Measurements from ENCODE around the gene TCP11L2. TPM values are rescaled to one million over a fixed set of nuclear protein-coding genes. Genes with fewer than 3 reads are reported as not detected.
A peak's percentile ranks its signal among the peaks of the same experiment; 100 is the strongest.

TCP11L2 gene
- total and polyA plus RNA-seq, 12 donors = 4.9 to 168 (median 119) TPM

GRCh38 chr12:106342397-106343213, 40.1 kb downstream of the TCP11L2 start:
- H3K27ac ChIP-seq = peak overlapping the region; percentile 65 to 81 (median 73)
- no peak for TF ChIP-seq CTCF (IDR thresholded peaks at IDR 0.05)
- peak; percentile 82 to 94 (median 90) for ATAC-seq
- intact Hi-C loops (cut with DNase I) = loop anchor here in 9 of 10 donors (5.0 to 10.0 kb wide), 7 partner anchors 35 to 928 kb away; partner anchors contain the start of genes CKAP4 (in 4 of the 9) and TCP11L2 (in 2 of the 9)
- H3K27me3 ChIP-seq = no peaks in the 10 kb centered on the region
- H3K4me1 ChIP-seq = peaks cover 15 to 58% (median 45%) of the 10 kb centered on the region in 9 donors
- 14 to 19% methylated on average over 9 of the region's 9 CpGs for WGBS, 2 donors
- no peaks in the 10 kb centered on the region for H3K9me3 ChIP-seq
- DNase-seq = peak; percentile 72 to 79
- H3K4me3 ChIP-seq = peak overlapping the region in 7 of 10 donors; percentile 1 to 33 (median 20)
- H3K36me3 ChIP-seq = peaks cover 0 to 92% (median 19%) of the 10 kb centered on the region in 9 donors

- intact Hi-C loops (cut with DNase I) = loop anchor here in 9 of 10 donors (5.0 to 10.0 kb wide), 7 partner anchors 36 to 928 kb away; partner anchors contain the start of genes CKAP4 (in 4 of the 9) and TCP11L2 (in 2 of the 9)
- H3K4me1 ChIP-seq = peaks cover 15 to 58% (median 45%) of the 10 kb centered on the region in 9 donors
- peak overlapping the region in 4 of 10 donors; percentile 10 to 33 (median 21) for H3K4me3 ChIP-seq
- H3K27ac ChIP-seq = peak overlapping the region; percentile 65 to 81 (median 73)
- 53 to 61% methylated on average over 2 of the region's 2 CpGs for WGBS, 2 donors
- DNase-seq (no peak), ATAC-seq (peak in 5 of 8 donors; percentile 6 to 45 (median 13))
- TF ChIP-seq CTCF (IDR thresholded peaks at IDR 0.05) = no peak
- no peaks in the 10 kb centered on the region for H3K27me3 ChIP-seq
- H3K36me3 ChIP-seq = peaks cover 0 to 92% (median 16%) of the 10 kb centered on the region in 9 donors
- H3K9me3 ChIP-seq = no peaks in the 10 kb centered on the region
Measured at GRCh38 chr12:106343214-106343528, 40.6 kb downstream of the TCP11L2 start.

GRCh38 chr12:106344131-106344530, 41.6 kb downstream of the TCP11L2 start:
- intact Hi-C loops (cut with DNase I) = loop anchor here in 9 of 10 donors (2.0 to 10.0 kb wide), 8 partner anchors 37 to 929 kb away; partner anchors contain the start of genes CKAP4 (in 4 of the 9) and TCP11L2 (in 2 of the 9)
- Histone ChIP-seq H3K4me3 (no peak overlapping the region), H3K27ac (peak overlapping the region in 8 of 10 donors; percentile 1 to 81 (median 73)), H3K4me1 (peaks cover 15 to 59% (median 45%) of the 10 kb centered on the region in 9 donors), H3K27me3 (no peaks in the 10 kb centered on the region), H3K9me3 (no peaks in the 10 kb centered on the region), H3K36me3 (peaks cover 0 to 91% (median 13%) of the 10 kb centered on the region in 9 donors)
- no peak for ATAC-seq
- no peak for DNase-seq
- TF ChIP-seq CTCF (IDR thresholded peaks at IDR 0.05) = no peak
- 73 to 80% methylated on average over 5 of the region's 5 CpGs for WGBS, 2 donors

GRCh38 chr12:106345746-106346145, 43.2 kb downstream of the TCP11L2 start:
- TF ChIP-seq CTCF (IDR thresholded peaks at IDR 0.05) = peak; percentile 21 to 63 (median 49)
- intact Hi-C loops (cut with DNase I) = loop anchor here in 6 of 10 donors (1.0 to 10.0 kb wide), 6 partner anchors 113 to 931 kb away; no protein-coding TSS in a partner anchor
- Histone ChIP-seq H3K27ac (peak overlapping the region in 2 of 10 donors; percentile 12 to 81), H3K36me3 (peaks cover 0 to 86% (median 13%) of the 10 kb centered on the region in 9 donors), H3K4me3 (no peak overlapping the region), H3K9me3 (no peaks in the 10 kb centered on the region), H3K4me1 (peaks cover 15 to 46% (median 35%) of the 10 kb centered on the region in 9 donors), H3K27me3 (no peaks in the 10 kb centered on the region)
- DNase-seq (peak in 1 of 2 donors; percentile 22), ATAC-seq (peak; percentile 32 to 66 (median 52))
- WGBS, 2 donors = 53 to 64% methylated on average over 5 of the region's 5 CpGs

Data from heart right ventricle (tissue), 16 donors.